Osteoblast (primary cell): ENCODE results near the gene ALCAM. TPM values are rescaled to one million over a fixed set of nuclear protein-coding genes. Genes with fewer than 3 reads are reported as not detected.

Experiments used
- DNase-seq: peaks from one replicate; pipeline ENCODE4 v3.0.0; 2011; ENCODE audit warnings: low spot score, mixed read lengths; ENCODE audit not compliant: insufficient read length; ENCODE audit errors: missing footprints
- H2AFZ ChIP-seq: 2 replicates; pipeline ENCODE4 v1.6.0; 2011; ENCODE audit warnings: mild to moderate bottlenecking, low read length
- H3K27ac ChIP-seq: 2 replicates; pipeline ENCODE4 v1.5.1; 2011; ENCODE audit warnings: mild to moderate bottlenecking, low read depth, low read length, moderate library complexity
- H3K27me3 ChIP-seq: 2 replicates; pipeline ENCODE4 v1.6.0; 2012; ENCODE audit warnings: mild to moderate bottlenecking, control low read depth, inconsistent platforms, low read length, moderate library complexity; ENCODE audit not compliant: insufficient read depth
- H3K36me3 ChIP-seq: 2 replicates; pipeline ENCODE4 v1.5.1; 2011; ENCODE audit warnings: mild to moderate bottlenecking, low read length, control low read depth, moderate library complexity; ENCODE audit not compliant: insufficient read depth
- H3K4me1 ChIP-seq: 2 replicates; pipeline ENCODE4 v1.5.1; 2011; ENCODE audit warnings: mild to moderate bottlenecking, low read length, control low read depth, moderate library complexity; ENCODE audit not compliant: insufficient read depth
- H3K4me2 ChIP-seq: 2 replicates; pipeline ENCODE4 v1.6.0; 2011; ENCODE audit warnings: mild to moderate bottlenecking, low read length; ENCODE audit not compliant: insufficient read depth
- H3K4me3 ChIP-seq: fragments of 200-600 bp; sonication (generic); 3 replicates; pipeline ENCODE4 v1.5.1; 2012; ENCODE audit warnings: mild to moderate bottlenecking, low read length, inconsistent platforms; ENCODE audit not compliant: insufficient read depth
- H3K79me2 ChIP-seq: 2 replicates; pipeline ENCODE4 v1.6.0; 2012; ENCODE audit warnings: mild to moderate bottlenecking, low read length, control low read depth, inconsistent platforms; ENCODE audit not compliant: insufficient read depth
- H3K9me3 ChIP-seq: 2 replicates; pipeline ENCODE4 v1.5.1; 2011; ENCODE audit warnings: low read depth, low read length, control low read depth
- H4K20me1 ChIP-seq: 2 replicates; pipeline ENCODE4 v1.6.0; 2012; ENCODE audit warnings: mild to moderate bottlenecking, low read length, control low read depth; ENCODE audit not compliant: insufficient read depth
- CTCF ChIP-seq: IDR thresholded peaks from 2 replicates; pipeline ENCODE4 v1.5.1; 2011; ENCODE audit warnings: mild to moderate bottlenecking, low read depth, low read length, moderate library complexity; ENCODE audit errors: extremely low read depth
- total RNA-seq: library from RNA; depleted of rRNA; stranded (reverse); fragments of >200 nt; gene quantifications from 2 replicates; pipeline ENCODE4 v1.2.3, GENCODE V29; 2012

Gene ALCAM
- total RNA-seq, 1 donor, result 178 TPM

GRCh38 chr3:105493305-105493892 is 126.7 kb downstream of the ALCAM start:
- no peaks in the 10 kb centered on the region for H3K36me3 ChIP-seq
- no peak overlapping the region for H3K4me2 ChIP-seq
- H3K9me3 ChIP-seq, result peaks cover 2% of the 10 kb centered on the region
- peaks cover 8% of the 10 kb centered on the region for H3K4me1 ChIP-seq
- H4K20me1 ChIP-seq, result no peaks in the 10 kb centered on the region
- peaks cover 77% of the 10 kb centered on the region for H3K79me2 ChIP-seq
- H3K27me3 ChIP-seq, result no peaks in the 10 kb centered on the region
- no peak overlapping the region for H3K4me3 ChIP-seq
- DNase-seq, result no peak
- H3K27ac ChIP-seq, result no peak overlapping the region
- TF ChIP-seq CTCF, result no peak
- H2AFZ ChIP-seq, result no peak overlapping the region

GRCh38 chr3:105495021-105495420 is 128.3 kb downstream of the ALCAM start:
- no peak overlapping the region for H3K4me3 ChIP-seq
- no peaks in the 10 kb centered on the region for H3K27me3 ChIP-seq
- H4K20me1 ChIP-seq, result no peaks in the 10 kb centered on the region
- H3K36me3 ChIP-seq, result no peaks in the 10 kb centered on the region
- TF ChIP-seq CTCF, result no peak
- peak overlapping the region; percentile 51 for H3K27ac ChIP-seq
- no peak for DNase-seq
- peaks cover 2% of the 10 kb centered on the region for H3K9me3 ChIP-seq
- H3K4me2 ChIP-seq, result peak overlapping the region; percentile 42
- no peak overlapping the region for H2AFZ ChIP-seq
- H3K4me1 ChIP-seq, result peaks cover 8% of the 10 kb centered on the region
- H3K79me2 ChIP-seq, result peaks cover 78% of the 10 kb centered on the region

- no peak for TF ChIP-seq CTCF
- no peak overlapping the region for H3K27ac ChIP-seq
- DNase-seq, result no peak
- no peak overlapping the region for H3K4me2 ChIP-seq
- H3K27me3 ChIP-seq, result no peaks in the 10 kb centered on the region
- H4K20me1 ChIP-seq, result no peaks in the 10 kb centered on the region
- peaks cover 78% of the 10 kb centered on the region for H3K79me2 ChIP-seq
- no peak overlapping the region for H2AFZ ChIP-seq
- peaks cover 8% of the 10 kb centered on the region for H3K4me1 ChIP-seq
- no peaks in the 10 kb centered on the region for H3K9me3 ChIP-seq
- H3K4me3 ChIP-seq, result no peak overlapping the region
- no peaks in the 10 kb centered on the region for H3K36me3 ChIP-seq
These were observed 129.6 kb downstream of the ALCAM start for GRCh38 chr3:105496343-105496742.

GRCh38 chr3:105497386-105497785 is 130.7 kb downstream of the ALCAM start:
- Histone ChIP-seq H4K20me1 (no peaks in the 10 kb centered on the region), H2AFZ (no peak overlapping the region), H3K36me3 (no peaks in the 10 kb centered on the region), H3K27ac (no peak overlapping the region), H3K9me3 (no peaks in the 10 kb centered on the region), H3K79me2 (peaks cover 77% of the 10 kb centered on the region), H3K4me2 (no peak overlapping the region), H3K4me3 (no peak overlapping the region), H3K27me3 (no peaks in the 10 kb centered on the region), H3K4me1 (peaks cover 16% of the 10 kb centered on the region)
- DNase-seq, result no peak
- TF ChIP-seq CTCF, result no peak
